BE2C (cell line): ENCODE results near the gene SMIM43.

Source experiments
- DNase-seq: peaks from one replicate; pipeline ENCODE4 v3.0.0-alpha.2; 2020
- H3K27me3 ChIP-seq: fragments of 250-450 bp; sonication (Bioruptor Pico); 2 replicates; pipeline ENCODE4 v1.5.1; 2020; ENCODE audit warnings: mild to moderate bottlenecking
- H3K36me3 ChIP-seq: fragments of 250-450 bp; sonication (Bioruptor Pico); 2 replicates; pipeline ENCODE4 v1.5.1; 2020; ENCODE audit warnings: mild to moderate bottlenecking
- H3K4me1 ChIP-seq: fragments of 250-450 bp; sonication (Bioruptor Pico); 2 replicates; pipeline ENCODE4 v1.5.1; 2020
- H3K4me3 ChIP-seq: 2 replicates; pipeline ENCODE4 v1.5.1; 2011; ENCODE audit warnings: low read depth, low read length
- H3K9me3 ChIP-seq: fragments of 250-450 bp; sonication (Bioruptor Pico); 2 replicates; pipeline ENCODE4 v1.5.1; 2020
- TF ChIP-seq, protein P1 (sequence below): IDR thresholded peaks from 2 replicates; pipeline ENCODE4 v1.5.1; 2012; ENCODE audit warnings: mild to moderate bottlenecking, low read depth, low read length

The SMIM43 gene

DNA sequence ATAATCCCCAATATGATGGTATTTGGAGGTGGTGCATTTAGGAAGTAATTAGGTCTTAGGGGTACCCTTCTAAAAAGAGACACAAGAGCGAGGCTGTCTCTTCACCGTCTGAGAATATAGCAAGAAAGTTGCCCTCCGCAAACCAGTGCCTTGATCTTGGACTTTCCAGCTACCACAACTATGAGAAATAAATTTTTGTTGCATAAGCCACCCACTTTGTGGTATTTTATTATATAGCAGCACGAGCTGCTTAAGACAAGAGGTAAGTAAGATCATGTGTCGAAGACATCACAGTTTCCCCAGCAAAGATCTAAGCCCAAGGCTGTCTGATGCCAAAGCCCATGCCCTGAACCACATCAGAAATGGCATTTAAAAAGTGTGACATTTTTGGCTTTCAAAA, 26.5 kb upstream of the SMIM43 start:
- Histone ChIP-seq H3K9me3 (no peaks in the 10 kb centered on the region), H3K36me3 (no peaks in the 10 kb centered on the region), H3K4me3 (no peak overlapping the region), H3K4me1 (no peaks in the 10 kb centered on the region), H3K27me3 (peaks cover 41% of the 10 kb centered on the region)
- no peak for DNase-seq
- TF ChIP-seq, protein P1, sequence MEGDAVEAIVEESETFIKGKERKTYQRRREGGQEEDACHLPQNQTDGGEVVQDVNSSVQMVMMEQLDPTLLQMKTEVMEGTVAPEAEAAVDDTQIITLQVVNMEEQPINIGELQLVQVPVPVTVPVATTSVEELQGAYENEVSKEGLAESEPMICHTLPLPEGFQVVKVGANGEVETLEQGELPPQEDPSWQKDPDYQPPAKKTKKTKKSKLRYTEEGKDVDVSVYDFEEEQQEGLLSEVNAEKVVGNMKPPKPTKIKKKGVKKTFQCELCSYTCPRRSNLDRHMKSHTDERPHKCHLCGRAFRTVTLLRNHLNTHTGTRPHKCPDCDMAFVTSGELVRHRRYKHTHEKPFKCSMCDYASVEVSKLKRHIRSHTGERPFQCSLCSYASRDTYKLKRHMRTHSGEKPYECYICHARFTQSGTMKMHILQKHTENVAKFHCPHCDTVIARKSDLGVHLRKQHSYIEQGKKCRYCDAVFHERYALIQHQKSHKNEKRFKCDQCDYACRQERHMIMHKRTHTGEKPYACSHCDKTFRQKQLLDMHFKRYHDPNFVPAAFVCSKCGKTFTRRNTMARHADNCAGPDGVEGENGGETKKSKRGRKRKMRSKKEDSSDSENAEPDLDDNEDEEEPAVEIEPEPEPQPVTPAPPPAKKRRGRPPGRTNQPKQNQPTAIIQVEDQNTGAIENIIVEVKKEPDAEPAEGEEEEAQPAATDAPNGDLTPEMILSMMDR, result no peak

DNA sequence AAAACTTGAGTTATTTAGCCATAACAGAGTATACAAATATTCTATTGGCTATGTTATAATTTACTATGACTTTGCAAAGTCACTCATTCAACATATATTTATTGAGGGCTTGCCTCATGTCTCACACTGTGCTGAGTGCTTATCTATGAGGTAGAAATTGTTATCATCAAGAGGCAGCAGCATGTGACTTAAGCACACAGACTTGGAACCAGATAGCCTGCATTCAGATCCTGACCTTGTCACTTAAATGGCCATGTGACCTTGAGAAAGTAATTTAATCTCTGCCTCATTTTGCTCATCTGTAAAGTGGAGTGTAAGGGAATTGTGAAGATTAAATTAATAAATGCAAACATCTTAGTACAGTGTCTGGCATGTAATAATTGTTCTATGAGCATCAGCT, 26.0 kb upstream of the SMIM43 start:
- Histone ChIP-seq H3K4me3 (no peak overlapping the region), H3K27me3 (peaks cover 41% of the 10 kb centered on the region), H3K9me3 (no peaks in the 10 kb centered on the region), H3K4me1 (no peaks in the 10 kb centered on the region), H3K36me3 (no peaks in the 10 kb centered on the region)
- no peak for DNase-seq
- TF ChIP-seq, protein P1, result no peak

DNA sequence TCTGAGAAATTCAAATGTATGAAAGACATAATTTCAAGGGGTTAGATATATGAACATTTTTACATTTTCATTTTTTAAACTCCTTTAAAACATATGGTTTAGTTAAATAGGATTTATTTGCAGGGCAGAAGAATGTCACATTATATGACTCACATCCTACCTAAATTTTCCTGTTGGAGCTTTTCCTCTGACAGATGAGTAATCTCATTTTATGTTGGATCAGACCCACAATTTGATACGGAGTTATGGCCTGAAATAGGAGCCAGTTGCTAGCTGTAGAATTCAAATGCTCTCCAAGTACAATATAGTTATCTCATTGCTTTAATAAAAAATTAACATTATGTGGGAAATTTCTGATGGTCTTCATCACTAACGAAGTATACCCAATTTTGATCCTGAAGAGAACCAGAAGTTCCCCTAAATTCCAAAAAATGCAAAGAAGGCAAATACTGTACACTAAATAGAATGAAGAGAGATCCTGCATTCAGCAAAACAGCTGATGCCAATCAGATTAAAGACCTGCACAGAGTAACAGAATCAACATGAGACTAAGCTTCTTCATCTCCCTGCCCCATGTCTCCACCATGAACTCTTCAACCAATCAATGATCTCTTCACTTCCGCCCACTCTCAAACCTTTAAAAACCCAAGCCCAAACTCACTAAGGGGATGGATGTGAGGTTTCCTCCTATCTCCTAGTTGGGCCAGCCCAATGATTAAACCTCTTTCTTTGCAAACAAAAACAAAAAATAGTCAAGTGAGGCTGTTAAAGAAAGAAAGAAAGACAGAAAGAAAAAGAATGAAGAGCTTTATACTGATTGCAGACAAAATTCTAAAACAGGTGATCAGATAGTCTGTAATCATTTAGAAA, 25.2 kb upstream of the SMIM43 start:
- TF ChIP-seq, protein P1, result no peak
- DNase-seq, result no peak
- peaks cover 41% of the 10 kb centered on the region for H3K27me3 ChIP-seq
- H3K9me3 ChIP-seq, result no peaks in the 10 kb centered on the region
- H3K4me3 ChIP-seq, result no peak overlapping the region
- no peaks in the 10 kb centered on the region for H3K4me1 ChIP-seq
- no peaks in the 10 kb centered on the region for H3K36me3 ChIP-seq

DNA sequence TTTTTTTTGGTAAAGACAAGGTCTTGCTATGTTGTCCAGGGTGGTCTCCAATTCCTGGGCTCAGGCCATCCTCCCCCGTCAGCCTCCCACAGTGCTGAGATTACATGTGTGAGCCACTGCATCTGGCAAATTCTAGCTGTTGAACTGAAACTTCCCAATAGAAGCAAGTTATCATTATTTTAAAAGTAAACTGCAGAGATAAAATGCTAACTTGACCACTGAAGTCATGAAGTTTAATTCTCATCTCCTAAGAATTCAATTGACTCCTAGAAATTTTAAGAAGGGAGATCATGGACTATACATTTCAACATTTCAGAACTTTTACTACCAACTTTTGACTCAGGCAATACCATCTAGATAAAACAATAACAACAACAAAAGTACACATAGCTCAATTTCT, 24.5 kb upstream of the SMIM43 start:
- Histone ChIP-seq H3K9me3 (no peaks in the 10 kb centered on the region), H3K27me3 (peaks cover 38% of the 10 kb centered on the region), H3K4me1 (no peaks in the 10 kb centered on the region), H3K36me3 (no peaks in the 10 kb centered on the region), H3K4me3 (no peak overlapping the region)
- no peak for DNase-seq
- TF ChIP-seq, protein P1, result no peak

DNA sequence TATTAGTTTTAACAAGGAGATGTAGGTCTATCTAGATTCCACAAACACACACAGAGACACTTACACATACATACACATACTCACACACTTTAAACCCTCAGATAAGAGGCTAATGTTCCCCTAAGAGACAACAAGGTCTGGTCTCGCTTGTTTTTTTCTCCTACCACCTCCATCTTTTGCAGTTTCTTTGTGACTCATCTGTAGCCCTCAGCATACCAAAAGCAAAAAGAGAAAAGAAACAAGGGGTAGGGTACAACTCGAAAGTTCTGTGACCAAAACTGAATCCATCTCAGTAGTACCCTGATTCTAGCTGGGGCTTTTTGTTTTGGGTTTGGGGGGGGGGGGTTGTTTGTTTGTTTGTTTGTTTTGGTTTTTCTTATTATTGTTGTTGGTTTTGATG, 23.9 kb upstream of the SMIM43 start:
- no peaks in the 10 kb centered on the region for H3K4me1 ChIP-seq

DNA sequence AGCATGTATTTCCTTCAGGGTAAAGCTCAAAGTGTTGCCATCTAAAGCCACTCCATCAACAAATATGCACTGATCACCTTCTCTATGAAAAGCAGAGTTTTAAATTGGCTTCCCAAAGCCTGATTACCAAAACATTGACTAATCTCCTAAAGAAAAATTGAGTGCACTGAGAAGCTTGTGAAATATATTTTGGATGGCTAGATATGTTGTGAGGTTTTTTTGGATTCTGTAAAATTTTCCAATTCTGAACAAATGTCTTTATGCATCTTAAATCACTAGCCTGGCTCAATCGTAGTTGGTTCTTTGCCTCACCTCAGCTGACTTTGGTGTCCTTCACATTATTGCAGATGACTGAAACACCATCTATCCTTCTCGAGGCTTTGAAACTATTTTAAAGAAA, 21.3 kb upstream of the SMIM43 start:
- Histone ChIP-seq H3K36me3 (no peaks in the 10 kb centered on the region), H3K4me3 (no peak overlapping the region), H3K9me3 (no peaks in the 10 kb centered on the region), H3K27me3 (peaks cover 25% of the 10 kb centered on the region), H3K4me1 (no peaks in the 10 kb centered on the region)
- TF ChIP-seq, protein P1, result no peak
- no peak for DNase-seq

More for the DNA sequence above, 23.9 kb upstream of the SMIM43 start:
- H3K9me3 ChIP-seq, result no peaks in the 10 kb centered on the region
- no peaks in the 10 kb centered on the region for H3K36me3 ChIP-seq
- TF ChIP-seq, protein P1, result no peak
- DNase-seq, result no peak
- no peak overlapping the region for H3K4me3 ChIP-seq
- peaks cover 37% of the 10 kb centered on the region for H3K27me3 ChIP-seq
